A549 (cell line): ENCODE data around the gene AFG3L2.

Experiments
- CHD4 ChIP-seq: fragments of 200-600 bp; sonication (generic); IDR thresholded peaks from 2 replicates; pipeline ENCODE4 v1.6.1; 2016; ENCODE audit warnings: antibody characterized with exemption, mild to moderate bottlenecking, borderline replicate concordance
- CTCF ChIP-seq: fragments of >200 bp; sonication (Bioruptor Twin); formaldehyde crosslinking; IDR thresholded peaks from 3 replicates; pipeline ENCODE4 v1.5.1; 2016
- EP300 ChIP-seq, 2 experiments: fragments of >200 bp; sonication (Bioruptor Twin); formaldehyde crosslinking; IDR thresholded peaks; 2 replicates in 1 of 2; 3 replicates in 1 of 2; pipeline ENCODE4 v1.6.1; 2016 to 2017
- FOSL2 ChIP-seq, 2 experiments: fragments of 450-650 bp in 1 of 2; fragments of >200 bp in 1 of 2; sonication (Bioruptor Twin) in 1 of 2; formaldehyde crosslinking; IDR thresholded peaks; 2 replicates each; pipeline versions ENCODE4 v1.5.0 to v1.6.1; 2016 to 2020; ENCODE audit warnings: mild to moderate bottlenecking in 1 of 2, moderate library complexity in 1 of 2
- HOXB13 ChIP-seq: fragments of 250-450 bp; sonication (Bioruptor Pico); IDR thresholded peaks from 2 replicates; pipeline ENCODE4 v1.5.0; 2020; ENCODE audit warnings: low read depth, mild to moderate bottlenecking, moderate library complexity
- MAX ChIP-seq: IDR thresholded peaks from 2 replicates; pipeline ENCODE4 v1.6.1; 2012
- PBX3 ChIP-seq: IDR thresholded peaks from 2 replicates; pipeline ENCODE4 v1.6.1; 2012
- POLR2A ChIP-seq: IDR thresholded peaks from 2 replicates; pipeline ENCODE4 v1.6.1; 2012; ENCODE audit warnings: mild to moderate bottlenecking, low read length
- POLR2AphosphoS2 ChIP-seq: conservative IDR thresholded peaks from 2 replicates; pipeline ENCODE4 v1.6.1; 2012; ENCODE audit warnings: low read length, improper control_type of control experiment, inconsistent platforms
- USF2 ChIP-seq: fragments of 450-650 bp; IDR thresholded peaks from 2 replicates; pipeline ENCODE4 v1.6.1; 2014; ENCODE audit warnings: antibody characterized with exemption

GRCh38 chr18:12409469-12409868, 32.4 kb upstream of the AFG3L2 start:
- TF ChIP-seq CTCF: no peak
- TF ChIP-seq EP300 (IDR thresholded peaks at IDR 0.05): no peak
- TF ChIP-seq USF2: no peak
- TF ChIP-seq MAX: no peak
- no peak for TF ChIP-seq CHD4
- no peak for TF ChIP-seq POLR2A
- no peak for TF ChIP-seq POLR2AphosphoS2
- no peak for TF ChIP-seq HOXB13 (CRISPR knock-in tag)
- TF ChIP-seq FOSL2 (IDR thresholded peaks at IDR 0.05): no peak
- TF ChIP-seq FOSL2 (CRISPR knock-in tag; IDR thresholded peaks at IDR 0.05): no peak
- no peak for TF ChIP-seq PBX3
